ENCODE results near the gene DHRS3. TPM values are rescaled to one million over a fixed set of nuclear protein-coding genes. Genes with fewer than 3 reads are reported as not detected.

DHRS3 gene
- total RNA-seq, 4 donors from 2014 or later, result 115 to 211 (median 186) TPM

- WGBS, 2 donors (ENCODE audit: low coverage in 1 of 2), result 83% methylated on average over 1 of the region's 6 CpGs; no CpG with 5 or more reads in 1 of the 2 donors
- TF ChIP-seq EP300 (IDR thresholded peaks at IDR 0.05), result no peak
- no peak for TF ChIP-seq CTCF (IDR thresholded peaks at IDR 0.05)
- no peak for TF ChIP-seq POLR2AphosphoS5 (IDR thresholded peaks at IDR 0.05)
- TF ChIP-seq POLR2A (IDR thresholded peaks at IDR 0.05), result no peak
- Histone ChIP-seq H3K9me3 (no peaks in the 10 kb centered on the region), H3K4me1 (no peaks in the 10 kb centered on the region), H3K27ac (no peak overlapping the region), H3K4me3 (no peak overlapping the region), H3K36me3 (no peaks in the 10 kb centered on the region), H3K27me3 (peaks cover 5% of the 10 kb centered on the region)
- no peak for ATAC-seq
These were observed 13.0 kb upstream of the DHRS3 start for GRCh38 chr1:12630946-12631530.

- no peak for TF ChIP-seq POLR2A (IDR thresholded peaks at IDR 0.05)
- no peak for TF ChIP-seq POLR2AphosphoS5 (IDR thresholded peaks at IDR 0.05)
- TF ChIP-seq CTCF (IDR thresholded peaks at IDR 0.05), result no peak
- no peak for TF ChIP-seq EP300 (IDR thresholded peaks at IDR 0.05)
- Histone ChIP-seq H3K27ac (no peak overlapping the region), H3K36me3 (no peaks in the 10 kb centered on the region), H3K27me3 (peaks cover 5% of the 10 kb centered on the region), H3K9me3 (no peaks in the 10 kb centered on the region), H3K4me3 (no peak overlapping the region), H3K4me1 (no peaks in the 10 kb centered on the region)
- no peak for ATAC-seq
- 100% methylated on average over 3 of the region's 15 CpGs; no CpG with 5 or more reads in 1 of the 2 donors for WGBS, 2 donors (ENCODE audit: low coverage in 1 of 2)
These were observed 12.2 kb upstream of the DHRS3 start for GRCh38 chr1:12629985-12630760.

- peaks cover 5% of the 10 kb centered on the region for H3K27me3 ChIP-seq
- ATAC-seq, result no peak
- no peak overlapping the region for H3K27ac ChIP-seq
- H3K4me1 ChIP-seq, result no peaks in the 10 kb centered on the region
- no peak for TF ChIP-seq POLR2AphosphoS5 (IDR thresholded peaks at IDR 0.05)
- no peak for TF ChIP-seq POLR2A (IDR thresholded peaks at IDR 0.05)
- no peak for TF ChIP-seq EP300 (IDR thresholded peaks at IDR 0.05)
- TF ChIP-seq CTCF (IDR thresholded peaks at IDR 0.05), result no peak
- WGBS, 2 donors (ENCODE audit: low coverage in 1 of 2), result no CpG with 5 or more reads among the region's 1 CpG
- H3K4me3 ChIP-seq, result no peak overlapping the region
- no peaks in the 10 kb centered on the region for H3K36me3 ChIP-seq
- no peaks in the 10 kb centered on the region for H3K9me3 ChIP-seq
These were observed 11.5 kb upstream of the DHRS3 start for GRCh38 chr1:12629511-12629956.

- TF ChIP-seq CTCF (IDR thresholded peaks at IDR 0.05) (no peak), EP300 (IDR thresholded peaks at IDR 0.05) (no peak), POLR2AphosphoS5 (IDR thresholded peaks at IDR 0.05) (no peak), POLR2A (IDR thresholded peaks at IDR 0.05) (no peak)
- Histone ChIP-seq H3K9me3 (no peaks in the 10 kb centered on the region), H3K4me1 (peaks cover 0 to 18% (median 5%) of the 10 kb centered on the region in 3 donors), H3K4me3 (no peak overlapping the region), H3K36me3 (no peaks in the 10 kb centered on the region), H3K27me3 (peaks cover 5% of the 10 kb centered on the region), H3K27ac (no peak overlapping the region)
- WGBS, 2 donors (ENCODE audit: low coverage in 1 of 2), result 75 to 87% methylated on average over 3 to 4 of the region's 5 CpGs
- no peak for ATAC-seq
These were observed 9.3 kb upstream of the DHRS3 start for GRCh38 chr1:12627296-12627695.

Data from gastroesophageal sphincter (tissue), 4 donors.